K562 (cell line): ENCODE data around the gene MVD. TPM values are rescaled to one million over a fixed set of nuclear protein-coding genes. Genes with fewer than 3 reads are reported as not detected.

ENCODE experiments used
- CUX1 ChIP-seq: fragments of 200-800 bp; sonication (Bioruptor generic); IDR thresholded peaks from 2 replicates; pipeline ENCODE4 v1.6.1; 2016; ENCODE audit warnings: missing genetic modification characterization, missing compliant biosample characterization
- DLX4 ChIP-seq: fragments of 250-450 bp; sonication (Bioruptor Pico); IDR thresholded peaks from 2 replicates; pipeline ENCODE4 v1.6.1; 2021; ENCODE audit warnings: mild to moderate bottlenecking
- HMGN3 ChIP-seq: IDR thresholded peaks from 2 replicates; pipeline ENCODE4 v1.6.1; 2011; ENCODE audit warnings: borderline replicate concordance, low read depth, mild to moderate bottlenecking, mixed read lengths, low read length; ENCODE audit not compliant: insufficient read length; ENCODE audit errors: extremely low read depth
- MIER1 ChIP-seq: fragments of 450-650 bp; IDR thresholded peaks from 2 replicates; pipeline ENCODE4 v1.6.1; 2016; ENCODE audit warnings: antibody characterized with exemption, mild to moderate bottlenecking, low read depth
- MTA1 ChIP-seq: fragments of 450-650 bp; IDR thresholded peaks from 2 replicates; pipeline ENCODE4 v1.6.1; 2017; ENCODE audit warnings: borderline replicate concordance
- NR4A1 ChIP-seq, 2 experiments: fragments of 250-450 bp in 1 of 2; fragments of 450-650 bp in 1 of 2; sonication (Bioruptor Pico) in 1 of 2; IDR thresholded peaks; 2 replicates each; pipeline versions ENCODE4 v1.4.0 to v1.6.1; 2016 to 2020; ENCODE audit warnings: mild to moderate bottlenecking in 2 of 2, missing compliant biosample characterization in 1 of 2, missing genetic modification characterization in 1 of 2, moderate library complexity in 1 of 2
- PCBP1 ChIP-seq: fragments of 200-400 bp; formaldehyde crosslinking; IDR thresholded peaks from 2 replicates; pipeline ENCODE4 v1.6.1; 2018; ENCODE audit warnings: mild to moderate bottlenecking, low read depth, low read length; ENCODE audit not compliant: poor library complexity, severe bottlenecking
- SMAD4 ChIP-seq: fragments of 250-450 bp; sonication (Bioruptor Pico); conservative IDR thresholded peaks from 2 replicates; pipeline ENCODE4 v1.8.0; 2021; ENCODE audit warnings: inconsistent platforms, mild to moderate bottlenecking, moderate library complexity
- TEAD2 ChIP-seq: fragments of 450-650 bp; IDR thresholded peaks from 2 replicates; pipeline ENCODE4 v1.6.1; 2016; ENCODE audit warnings: missing genetic modification characterization, control low read depth, missing compliant biosample characterization
- ZBTB49 ChIP-seq: sonication (generic); formaldehyde crosslinking; IDR thresholded peaks from 2 replicates; pipeline ENCODE4 v1.8.0; 2022; ENCODE audit warnings: missing genetic modification reagents, mild to moderate bottlenecking, borderline replicate concordance
- ZMIZ1 ChIP-seq, 2 experiments: fragments of 150-350 bp in 1 of 2; IDR thresholded peaks; 2 replicates each; pipeline ENCODE4 v1.6.1; 2012 to 2016; ENCODE audit warnings: low read depth in 2 of 2, low read length in 2 of 2, mild to moderate bottlenecking in 1 of 2, moderate library complexity in 1 of 2
- polyA plus RNA-seq, 8 experiments: library from polyadenylated mRNA; depleted of rRNA in 4 of 8; stranded (reverse) in 5 of 8; unstranded in 3 of 8; fragments of >200 nt; fragmentation: Nextera tagmentation in 2 of 8; fragmentation: Illumina TruSeq in 1 of 8; extraction: Ambion mirVana in 2 of 8; extraction: Trizol in 1 of 8; gene quantifications; 2 replicates each; pipeline versions ENCODE4 v1.2.1 to v1.2.3, GENCODE V29; 2011 to 2014; ENCODE audit warnings: inconsistent platforms in 1 of 8, missing spikeins in 1 of 8
- total RNA-seq, 7 experiments: library from RNA; depleted of rRNA in 6 of 7; stranded (reverse); fragments of >200 nt in 6 of 7; fragmentation: Illumina TruSeq in 2 of 7; extraction: Trizol in 2 of 7; gene quantifications; 2 replicates each; pipeline versions ENCODE4 v1.2.1 to v1.2.3, GENCODE V29; 2011 to 2021; ENCODE audit warnings: low replicate concordance in 1 of 7
- TF ChIP-seq, protein P1 (sequence below): fragments of 250-450 bp; sonication (Bioruptor Pico); IDR thresholded peaks from 2 replicates; pipeline ENCODE4 v1.5.0; 2021

Gene MVD
- total and polyA plus RNA-seq, 9 of the 15 experiments (the other 6 are each of a cell fraction or from before 2014, with no cell fraction given): 12.2 to 141 (median 45.3) TPM

DNA sequence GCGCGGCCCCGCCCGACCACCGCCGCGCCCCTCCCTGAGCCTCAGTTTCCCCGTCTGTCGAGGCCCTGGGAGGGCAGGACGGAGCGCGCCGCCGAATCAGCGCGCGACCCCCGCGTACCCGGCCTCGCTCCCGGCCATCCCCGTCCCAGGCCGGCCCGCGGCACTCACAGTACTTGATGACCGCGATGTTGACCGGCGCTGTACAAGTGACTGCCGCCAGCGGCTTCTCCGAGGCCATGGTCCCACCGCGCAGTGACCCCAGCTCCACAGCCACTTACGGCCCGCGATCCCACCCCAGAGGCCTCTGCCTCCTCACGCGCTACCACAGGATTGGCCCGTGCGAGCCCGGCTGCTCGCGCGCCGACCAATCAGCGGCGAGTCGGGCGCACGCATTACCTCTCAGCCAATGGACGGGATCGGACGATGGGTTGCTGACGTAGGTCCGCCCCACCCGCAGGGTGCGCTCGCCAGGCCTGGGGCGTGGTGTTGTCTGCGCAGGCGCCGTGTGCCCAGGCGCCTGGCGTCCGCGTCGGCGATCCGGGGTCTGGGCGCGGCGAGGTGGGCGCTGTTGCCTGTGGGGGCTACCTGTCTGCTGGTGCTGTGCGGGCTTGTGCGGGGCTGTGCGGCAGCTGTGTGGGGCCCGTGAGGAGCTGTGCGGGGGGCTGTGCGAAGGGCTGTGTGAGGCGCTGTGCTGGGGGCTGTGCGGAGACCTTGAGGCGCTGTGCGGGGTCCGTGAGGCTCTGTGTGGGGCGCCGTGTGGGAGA, at the start of gene MVD (continued):
- TF ChIP-seq, protein P1, sequence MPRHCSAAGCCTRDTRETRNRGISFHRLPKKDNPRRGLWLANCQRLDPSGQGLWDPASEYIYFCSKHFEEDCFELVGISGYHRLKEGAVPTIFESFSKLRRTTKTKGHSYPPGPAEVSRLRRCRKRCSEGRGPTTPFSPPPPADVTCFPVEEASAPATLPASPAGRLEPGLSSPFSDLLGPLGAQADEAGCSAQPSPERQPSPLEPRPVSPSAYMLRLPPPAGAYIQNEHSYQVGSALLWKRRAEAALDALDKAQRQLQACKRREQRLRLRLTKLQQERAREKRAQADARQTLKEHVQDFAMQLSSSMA (CRISPR knock-in tag): no peak
- TF ChIP-seq TEAD2 (tag) (no peak), ZBTB49 (CRISPR knock-in tag) (no peak), SMAD4 (peak; percentile 37), NR4A1 (CRISPR knock-in tag; IDR thresholded peaks at IDR 0.05) (0 out of 2 replicates have a peak, but pooled peaks have one; percentile 21), NR4A1 (tag; IDR thresholded peaks at IDR 0.05) (no peak), MTA1 (no peak), MIER1 (no peak), HMGN3 (peak; percentile 62), PCBP1 (no peak), ZMIZ1 (IDR thresholded peaks at IDR 0.05; ENCODE audit: low read depth in 2 of 2, low read length in 2 of 2) (no peak), CUX1 (CRISPR knock-in tag) (no peak), DLX4 (CRISPR knock-in tag) (no peak)
